H9 (cell line): ENCODE results near the gene NBEA. TPM values are rescaled to one million over a fixed set of nuclear protein-coding genes. Genes with fewer than 3 reads are reported as not detected.

Experiments
- DNase-seq: peaks from one replicate; pipeline ENCODE4 v3.0.0-alpha.2; 2017
- H2AFZ ChIP-seq: one replicate; pipeline ENCODE4 v1.6.1; 2013; ENCODE audit warnings: mild to moderate bottlenecking, low read length, control low read depth, moderate library complexity
- H2AK5ac ChIP-seq: 2 replicates; pipeline ENCODE4 v1.6.1; 2013; ENCODE audit warnings: low read length, control low read depth, mixed read lengths; ENCODE audit not compliant: insufficient read length
- H2BK120ac ChIP-seq: one replicate; pipeline ENCODE4 v1.6.1; 2013; ENCODE audit warnings: low read depth, mild to moderate bottlenecking, low read length, control low read depth, inconsistent platforms; ENCODE audit not compliant: poor library complexity, severe bottlenecking
- H2BK12ac ChIP-seq: 2 replicates; pipeline ENCODE4 v1.6.1; 2013; ENCODE audit warnings: low read length, control low read depth, mixed read lengths, low read depth; ENCODE audit not compliant: insufficient read length
- H2BK15ac ChIP-seq: 2 replicates; pipeline ENCODE4 v1.6.1; 2013; ENCODE audit warnings: low read depth, low read length, control low read depth
- H2BK20ac ChIP-seq: one replicate; pipeline ENCODE4 v1.6.1; 2013; ENCODE audit warnings: low read depth, mild to moderate bottlenecking, low read length, control low read depth, inconsistent platforms; ENCODE audit not compliant: poor library complexity, severe bottlenecking
- H2BK5ac ChIP-seq: 2 replicates; pipeline ENCODE4 v1.6.1; 2013; ENCODE audit warnings: low read length, control low read depth, mixed read lengths; ENCODE audit not compliant: insufficient read length
- H3K14ac ChIP-seq: 2 replicates; pipeline ENCODE4 v1.6.1; 2013; ENCODE audit warnings: low read length, control low read depth; ENCODE audit not compliant: insufficient read depth
- H3K18ac ChIP-seq: 2 replicates; pipeline ENCODE4 v1.6.1; 2013; ENCODE audit warnings: low read depth, mild to moderate bottlenecking, mixed read lengths, low read length, control low read depth; ENCODE audit not compliant: insufficient read length
- H3K23ac ChIP-seq: 2 replicates; pipeline ENCODE4 v1.6.1; 2013; ENCODE audit warnings: low read length, control low read depth, mixed read lengths, low read depth; ENCODE audit not compliant: insufficient read length
- H3K23me2 ChIP-seq: 2 replicates; pipeline ENCODE4 v1.6.1; 2013; ENCODE audit warnings: low read depth, mild to moderate bottlenecking, mixed read lengths, low read length, control low read depth; ENCODE audit not compliant: insufficient read length, poor library complexity, severe bottlenecking
- H3K27ac ChIP-seq: 2 replicates; pipeline ENCODE4 v1.5.1; 2013; ENCODE audit warnings: low read length, control low read depth, mixed read lengths, low read depth; ENCODE audit not compliant: insufficient read length
- H3K27me3 ChIP-seq: 2 replicates; pipeline ENCODE4 v1.6.1; 2013; ENCODE audit warnings: low read length, control low read depth, inconsistent platforms; ENCODE audit not compliant: insufficient read depth
- H3K4ac ChIP-seq: 2 replicates; pipeline ENCODE4 v1.6.1; 2013; ENCODE audit warnings: low read depth, mild to moderate bottlenecking, control low read depth, inconsistent platforms, low read length, moderate library complexity
- H3K4me1 ChIP-seq: 2 replicates; pipeline ENCODE4 v1.6.1; 2013; ENCODE audit warnings: low read length, control low read depth, inconsistent platforms; ENCODE audit not compliant: insufficient read depth
- H3K4me2 ChIP-seq: 2 replicates; pipeline ENCODE4 v1.6.1; 2013; ENCODE audit warnings: low read length, control low read depth, mixed read lengths; ENCODE audit not compliant: insufficient read length, insufficient read depth
- H3K56ac ChIP-seq: 2 replicates; pipeline ENCODE4 v1.6.1; 2013; ENCODE audit warnings: low read depth, mild to moderate bottlenecking, mixed read lengths, low read length, control low read depth; ENCODE audit not compliant: insufficient read length
- H3K79me1 ChIP-seq: 2 replicates; pipeline ENCODE4 v1.6.1; 2013; ENCODE audit warnings: low read depth, mild to moderate bottlenecking, moderate library complexity, low read length, control low read depth, inconsistent platforms; ENCODE audit not compliant: insufficient read depth, poor library complexity, severe bottlenecking
- H3K79me2 ChIP-seq: 2 replicates; pipeline ENCODE4 v1.6.1; 2013; ENCODE audit warnings: low read length, control low read depth, inconsistent platforms; ENCODE audit not compliant: insufficient read depth
- H3K9ac ChIP-seq: 2 replicates; pipeline ENCODE4 v1.6.1; 2013; ENCODE audit warnings: low read length, control low read depth, mixed read lengths; ENCODE audit not compliant: insufficient read length; ENCODE audit errors: extremely low read depth
- H3K9me3 ChIP-seq: one replicate; pipeline ENCODE4 v1.6.1; 2013; ENCODE audit warnings: low read depth, low read length, inconsistent platforms; ENCODE audit not compliant: control insufficient read depth
- H3T11ph ChIP-seq: one replicate; pipeline ENCODE4 v1.6.1; 2013; ENCODE audit warnings: mild to moderate bottlenecking, low read length, control low read depth, inconsistent platforms
- H4K20me1 ChIP-seq: one replicate; pipeline ENCODE4 v1.6.1; 2013; ENCODE audit not compliant: control insufficient read depth, insufficient read length, insufficient read depth
- H4K5ac ChIP-seq: 2 replicates; pipeline ENCODE4 v1.6.1; 2013; ENCODE audit warnings: low read depth, mild to moderate bottlenecking, mixed read lengths, low read length, control low read depth; ENCODE audit not compliant: insufficient read length
- H4K8ac ChIP-seq: replicated peaks from 2 replicates; pipeline ENCODE4 v1.6.1; 2013; ENCODE audit warnings: low read length, control low read depth, mixed read lengths, low read depth; ENCODE audit not compliant: insufficient read length
- H4K91ac ChIP-seq: 2 replicates; pipeline ENCODE4 v1.6.1; 2013; ENCODE audit warnings: low read depth, mild to moderate bottlenecking, moderate library complexity, mixed read lengths, low read length, control low read depth; ENCODE audit not compliant: insufficient read length
- H3K27ac Mint-ChIP-seq, 3 experiments: 2 replicates in 2 of 3; 3 replicates in 1 of 3; pipeline ENCODE4 v1.8.0; 2020 to 2021; ENCODE audit warnings: mixed read lengths in 3 of 3, mild to moderate bottlenecking in 1 of 3, moderate library complexity in 1 of 3
- H3K27me3 Mint-ChIP-seq: 2 replicates; pipeline ENCODE4 v1.8.0; 2021; ENCODE audit warnings: low read depth, mild to moderate bottlenecking, moderate library complexity, mixed read lengths
- H3K36me3 Mint-ChIP-seq, 3 experiments: 2 replicates in 2 of 3; 3 replicates in 1 of 3; pipeline ENCODE4 v1.8.0; 2020 to 2021; ENCODE audit warnings: low read depth in 3 of 3, mixed read lengths in 3 of 3; ENCODE audit not compliant: insufficient read depth in 1 of 3
- H3K4me1 Mint-ChIP-seq, 2 experiments: 2 replicates each; pipeline ENCODE4 v1.8.0; 2020; ENCODE audit warnings: mixed read lengths in 2 of 2
- H3K4me3 Mint-ChIP-seq, 2 experiments: 2 replicates in 1 of 2; 3 replicates in 1 of 2; pipeline ENCODE4 v1.8.0; 2020 to 2021; ENCODE audit warnings: mild to moderate bottlenecking in 2 of 2, mixed read lengths in 2 of 2, moderate library complexity in 1 of 2
- H3K9me3 Mint-ChIP-seq, 2 experiments: 2 replicates in 1 of 2; 3 replicates in 1 of 2; pipeline ENCODE4 v1.8.0; 2020; ENCODE audit warnings: mild to moderate bottlenecking in 2 of 2, mixed read lengths in 2 of 2, moderate library complexity in 1 of 2
- WGBS: extraction: QIAGEN DNeasy Blood & Tissue Kit; methylation state at CpG from one replicate; pipeline ENCODE4 v1.1.7; 2013; ENCODE audit warnings: missing lambda C conversion rate, low lambda C conversion rate, mixed read lengths; ENCODE audit not compliant: insufficient read length; ENCODE audit errors: extremely low coverage; 5-methylcytosine and 5-hydroxymethylcytosine counted together
- total RNA-seq: library from RNA; stranded (reverse); gene quantifications from 2 replicates; pipeline ENCODE4 v1.2.1, GENCODE V29; 2021
- TF ChIP-seq, protein P1 (sequence below): fragments of 200-600 bp; sonication (generic); conservative IDR thresholded peaks from 3 replicates; pipeline ENCODE4 v1.8.0; 2021; ENCODE audit warnings: antibody characterized with exemption, mild to moderate bottlenecking

NBEA gene
- total RNA-seq, 1 experiment from 2014 or later = 17.3 TPM

DNA sequence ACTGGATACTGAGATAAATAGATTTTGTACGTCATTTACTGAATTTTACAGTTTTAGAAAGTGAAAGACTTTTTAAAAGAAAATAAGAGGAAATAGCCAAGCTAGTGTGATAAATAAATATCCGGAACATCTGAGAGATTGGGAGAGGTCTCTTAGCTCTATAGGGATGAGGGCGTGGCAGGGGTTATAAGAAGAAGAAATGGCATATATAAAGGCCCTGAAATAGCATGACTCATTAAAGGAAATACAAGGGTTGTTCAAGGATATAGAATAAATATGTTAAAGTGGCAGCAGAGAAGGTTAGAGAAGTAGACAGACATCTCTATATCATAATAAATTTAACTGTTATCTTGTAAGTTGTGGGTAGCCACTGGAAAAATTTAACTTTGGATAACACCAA is 390.1 kb downstream of the NBEA start:
- Mint-ChIP-seq H3K27me3 (no peaks in the 10 kb centered on the region), H3K4me1 (no peaks in the 10 kb centered on the region), H3K36me3 (peaks cover 0 to 5% (median 0%) of the 10 kb centered on the region in 3 experiments; a peak in 2 of 7 replicates), H3K4me3 (no peak overlapping the region), H3K27ac (no peak overlapping the region), H3K9me3 (no peaks in the 10 kb centered on the region)
- TF ChIP-seq, protein P1, sequence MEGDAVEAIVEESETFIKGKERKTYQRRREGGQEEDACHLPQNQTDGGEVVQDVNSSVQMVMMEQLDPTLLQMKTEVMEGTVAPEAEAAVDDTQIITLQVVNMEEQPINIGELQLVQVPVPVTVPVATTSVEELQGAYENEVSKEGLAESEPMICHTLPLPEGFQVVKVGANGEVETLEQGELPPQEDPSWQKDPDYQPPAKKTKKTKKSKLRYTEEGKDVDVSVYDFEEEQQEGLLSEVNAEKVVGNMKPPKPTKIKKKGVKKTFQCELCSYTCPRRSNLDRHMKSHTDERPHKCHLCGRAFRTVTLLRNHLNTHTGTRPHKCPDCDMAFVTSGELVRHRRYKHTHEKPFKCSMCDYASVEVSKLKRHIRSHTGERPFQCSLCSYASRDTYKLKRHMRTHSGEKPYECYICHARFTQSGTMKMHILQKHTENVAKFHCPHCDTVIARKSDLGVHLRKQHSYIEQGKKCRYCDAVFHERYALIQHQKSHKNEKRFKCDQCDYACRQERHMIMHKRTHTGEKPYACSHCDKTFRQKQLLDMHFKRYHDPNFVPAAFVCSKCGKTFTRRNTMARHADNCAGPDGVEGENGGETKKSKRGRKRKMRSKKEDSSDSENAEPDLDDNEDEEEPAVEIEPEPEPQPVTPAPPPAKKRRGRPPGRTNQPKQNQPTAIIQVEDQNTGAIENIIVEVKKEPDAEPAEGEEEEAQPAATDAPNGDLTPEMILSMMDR = no peak
- no peak overlapping the region for H4K8ac ChIP-seq
- H3K27me3 ChIP-seq = no peaks in the 10 kb centered on the region
- no peak for DNase-seq
- H2BK5ac ChIP-seq = no peak overlapping the region
- H2AK5ac ChIP-seq = no peak overlapping the region
- H3K9ac ChIP-seq = no peak overlapping the region
- H2BK12ac ChIP-seq = no peak overlapping the region
- WGBS = no CpG with 5 or more reads among the region's 3 CpGs
- no peak overlapping the region for H3K56ac ChIP-seq
- no peak overlapping the region for H2AFZ ChIP-seq
- H4K91ac ChIP-seq = no peak overlapping the region
- no peaks in the 10 kb centered on the region for H3K79me2 ChIP-seq
- H3K18ac ChIP-seq = no peak overlapping the region
- no peaks in the 10 kb centered on the region for H3K23me2 ChIP-seq
- no peak overlapping the region for H3K27ac ChIP-seq
- H3K4me2 ChIP-seq = no peak overlapping the region
- no peak overlapping the region for H2BK15ac ChIP-seq
- no peak overlapping the region for H3K4ac ChIP-seq
- H4K5ac ChIP-seq = no peak overlapping the region
- H3K23ac ChIP-seq = no peak overlapping the region
- no peaks in the 10 kb centered on the region for H3K79me1 ChIP-seq
- no peaks in the 10 kb centered on the region for H3K9me3 ChIP-seq
- H3K14ac ChIP-seq = no peak overlapping the region
- no peaks in the 10 kb centered on the region for H4K20me1 ChIP-seq
- no peak overlapping the region for H3T11ph ChIP-seq
- no peak overlapping the region for H2BK120ac ChIP-seq
- no peak overlapping the region for H2BK20ac ChIP-seq
- no peaks in the 10 kb centered on the region for H3K4me1 ChIP-seq
